ENCODE measurements around the gene MTR. TPM values are rescaled to one million over a fixed set of nuclear protein-coding genes. Genes with fewer than 3 reads are reported as not detected.

Gene MTR
- total RNA-seq, 6 experiments from 2014 or later, result 34.0 to 39.2 (median 36.0) TPM

GRCh38 chr1:236806634-236807033, 11.5 kb downstream of the MTR start:
- H3K27ac Mint-ChIP-seq, result no peak overlapping the region
- peaks cover 5% of the 10 kb centered on the region; the same call in 1 of the 2 replicates for H3K4me1 Mint-ChIP-seq (ENCODE audit: low read depth)
- no peaks in the 10 kb centered on the region for H3K27me3 Mint-ChIP-seq (ENCODE audit: insufficient read depth)
- TF ChIP-seq CTCF (IDR thresholded peaks at IDR 0.05), result no peak
- no peaks in the 10 kb centered on the region for H3K36me3 Mint-ChIP-seq (ENCODE audit: low read depth)
- H3K9me3 Mint-ChIP-seq, result no peaks in the 10 kb centered on the region
- no peak overlapping the region for H3K4me3 Mint-ChIP-seq
- DNase-seq, result no peak

DNA sequence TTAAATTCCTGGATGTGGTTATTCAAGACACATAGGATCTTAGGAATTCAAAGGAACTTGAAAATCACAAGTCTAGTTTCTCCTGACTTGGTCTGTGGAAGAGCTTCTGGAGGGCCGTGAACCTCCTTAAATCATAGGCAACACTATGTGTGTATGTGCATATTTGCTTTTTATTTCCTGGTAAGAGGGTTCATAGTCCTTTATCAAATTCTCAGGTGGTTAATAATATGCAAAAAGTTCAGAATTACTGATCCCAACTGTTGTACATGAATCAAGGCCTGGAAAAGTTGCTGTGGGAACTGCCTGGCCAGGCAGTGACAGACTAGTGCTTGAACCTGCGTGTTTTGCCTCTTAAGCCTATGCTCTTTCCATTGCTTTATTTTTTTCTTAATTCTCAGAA, 12.9 kb downstream of the MTR start:
- H3K27me3 Mint-ChIP-seq (ENCODE audit: insufficient read depth), result no peaks in the 10 kb centered on the region; the same call in 1 of the 2 replicates
- no peaks in the 10 kb centered on the region for H3K36me3 Mint-ChIP-seq (ENCODE audit: low read depth)
- DNase-seq, result no peak
- H3K27ac Mint-ChIP-seq, result no peak overlapping the region
- H3K4me3 Mint-ChIP-seq, result no peak overlapping the region
- H3K9me3 Mint-ChIP-seq, result no peaks in the 10 kb centered on the region
- no peak for TF ChIP-seq CTCF (IDR thresholded peaks at IDR 0.05)
- peaks cover 5% of the 10 kb centered on the region; the same call in 1 of the 2 replicates for H3K4me1 Mint-ChIP-seq (ENCODE audit: low read depth)

DNA sequence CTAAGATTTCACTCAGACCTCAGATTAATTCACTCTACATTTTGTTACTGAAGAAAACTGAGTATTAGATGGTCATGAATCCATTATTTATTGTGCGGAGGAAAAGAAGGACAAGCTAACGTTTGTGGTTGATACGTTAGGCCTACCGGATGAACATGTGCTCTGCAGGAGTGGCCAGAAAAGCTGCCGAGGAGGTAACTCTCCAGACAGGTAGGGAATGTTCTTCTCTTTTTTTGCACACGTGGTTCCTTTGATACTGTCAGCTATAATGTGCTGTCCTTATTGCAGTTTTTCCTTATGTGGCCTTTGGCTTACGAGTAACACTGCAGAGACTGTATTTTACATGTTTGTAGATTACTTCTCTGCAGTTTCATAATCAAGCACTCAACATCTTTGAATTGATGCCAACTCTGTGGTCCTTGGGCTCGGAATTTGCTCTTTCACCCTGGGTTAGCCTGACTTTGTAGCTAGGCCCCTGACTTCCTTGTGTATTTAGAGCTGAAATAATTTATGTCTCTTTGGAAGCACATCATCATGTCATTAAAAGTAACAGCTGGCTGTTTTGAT, 13.6 kb downstream of the MTR start:
- no peak for DNase-seq
- H3K4me3 Mint-ChIP-seq, result no peak overlapping the region
- no peaks in the 10 kb centered on the region for H3K36me3 Mint-ChIP-seq (ENCODE audit: low read depth)
- no peaks in the 10 kb centered on the region; the same call in 1 of the 2 replicates for H3K27me3 Mint-ChIP-seq (ENCODE audit: insufficient read depth)
- TF ChIP-seq CTCF (IDR thresholded peaks at IDR 0.05), result no peak
- H3K4me1 Mint-ChIP-seq (ENCODE audit: low read depth), result peaks cover 5% of the 10 kb centered on the region; the same call in 1 of the 2 replicates
- H3K9me3 Mint-ChIP-seq, result no peaks in the 10 kb centered on the region
- no peak overlapping the region for H3K27ac Mint-ChIP-seq

DNA sequence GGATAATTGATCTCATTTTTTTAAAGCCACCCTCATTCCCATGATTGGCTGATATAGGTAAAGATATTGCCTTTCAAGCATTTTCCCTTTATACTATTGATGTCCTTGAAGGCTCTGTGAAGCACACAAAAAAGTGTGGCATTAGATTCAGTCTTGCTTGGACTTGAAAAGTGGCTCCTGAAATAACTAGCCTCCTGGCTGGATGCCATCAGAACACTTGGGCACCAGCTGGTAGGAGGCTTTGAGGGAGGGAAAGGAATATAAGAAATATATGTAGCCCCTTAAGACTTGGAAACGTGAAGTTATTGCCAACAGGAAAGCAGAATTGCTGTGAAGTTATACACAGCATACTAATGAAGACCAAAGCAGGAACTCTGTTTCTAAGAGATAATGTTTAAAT, 14.1 kb downstream of the MTR start:
- H3K9me3 Mint-ChIP-seq, result no peaks in the 10 kb centered on the region
- H3K27ac Mint-ChIP-seq, result no peak overlapping the region
- H3K27me3 Mint-ChIP-seq (ENCODE audit: insufficient read depth), result no peaks in the 10 kb centered on the region; the same call in 1 of the 2 replicates
- H3K36me3 Mint-ChIP-seq (ENCODE audit: low read depth), result no peaks in the 10 kb centered on the region
- no peak for DNase-seq
- no peak overlapping the region for H3K4me3 Mint-ChIP-seq
- TF ChIP-seq CTCF (IDR thresholded peaks at IDR 0.05), result no peak
- peaks cover 5% of the 10 kb centered on the region; the same call in 1 of the 2 replicates for H3K4me1 Mint-ChIP-seq (ENCODE audit: low read depth)

- Mint-ChIP-seq H3K36me3 (ENCODE audit: low read depth) (no peaks in the 10 kb centered on the region), H3K4me3 (no peak overlapping the region), H3K4me1 (ENCODE audit: low read depth) (peaks cover 5% of the 10 kb centered on the region; the same call in 1 of the 2 replicates), H3K9me3 (no peaks in the 10 kb centered on the region), H3K27me3 (ENCODE audit: insufficient read depth) (no peaks in the 10 kb centered on the region; the same call in 1 of the 2 replicates), H3K27ac (no peak overlapping the region)
- DNase-seq, result no peak
- no peak for TF ChIP-seq CTCF (IDR thresholded peaks at IDR 0.05)
These were observed 14.9 kb downstream of the MTR start for GRCh38 chr1:236810018-236810417.
